Mucosa of descending colon (tissue), 3 donors: ENCODE data around the gene FGD4. TPM values are rescaled to one million over a fixed set of nuclear protein-coding genes. Genes with fewer than 3 reads are reported as not detected.
A peak's percentile ranks its signal among the peaks of the same experiment; 100 is the strongest.

Experiments
- ATAC-seq: fragments of 200-7000 bp; cut with Tn5 transposase; one replicate; pipeline ENCODE4 v1.9.1; 2020; ENCODE audit warnings: mild to moderate bottlenecking, moderate library complexity
- DNase-seq, 3 donors: peaks; one replicate each; pipeline ENCODE4 v3.0.0-alpha.2; 2020
- H3K36me3 ChIP-seq: fragments of 200-600 bp; one replicate; pipeline ENCODE4 v1.8.0; 2021; ENCODE audit warnings: low read depth, mild to moderate bottlenecking
- H3K4me1 ChIP-seq: fragments of 200-600 bp; one replicate; pipeline ENCODE4 v1.8.0; 2021; ENCODE audit warnings: low read depth, mild to moderate bottlenecking
- H3K4me3 ChIP-seq: fragments of 200-600 bp; one replicate; pipeline ENCODE4 v1.8.0; 2021; ENCODE audit warnings: mild to moderate bottlenecking
- H3K9me3 ChIP-seq: fragments of 200-600 bp; one replicate; pipeline ENCODE4 v1.8.0; 2021; ENCODE audit warnings: mild to moderate bottlenecking
- CTCF ChIP-seq: fragments of 200-600 bp; IDR thresholded peaks from one replicate; pipeline ENCODE4 v1.8.0; 2022; ENCODE audit warnings: antibody characterized with exemption, mild to moderate bottlenecking
- intact Hi-C, 2 donors: fragments of 100-400 bp; cut with DNase I in 1 of 2; cut with micrococcal nuclease in 1 of 2; formaldehyde crosslinking; loops; one replicate each; pipeline versions ENCODE4 v1.11.0 to v1.11.1; 2022; cut with DNase I, micrococcal nuclease
- total RNA-seq, 3 donors: library from RNA; stranded (reverse); fragmentation: NEBNext Ultra II Directional in 2 of 3; extraction: Animal tissue kit (Norgen Biotek cat#: 25700) in 2 of 3; gene quantifications; one replicate each; pipeline versions ENCODE4 v1.2.1 to v1.2.4, GENCODE V29; 2021 to 2023
- donor health status: DM: no; HTN: no; CAD: no; lungs with moderate emphysema.
- donor health status: DM: no; HTN: no; CAD: no.
- donor health status: DM: no; HTN: yes; CAD: no.

Gene FGD4
- total RNA-seq, 3 donors from 2014 or later = 31.5 to 66.7 (median 51.7) TPM

GRCh38 chr12:32546272-32546671, 146.9 kb downstream of the FGD4 start:
- TF ChIP-seq CTCF = no peak
- H3K36me3 ChIP-seq = no peaks in the 10 kb centered on the region
- no peaks in the 10 kb centered on the region for H3K9me3 ChIP-seq
- no peak for ATAC-seq
- intact Hi-C loops = no loop called here
- H3K4me3 ChIP-seq = no peak overlapping the region
- DNase-seq = no peak
- H3K4me1 ChIP-seq = peaks cover 21% of the 10 kb centered on the region

- intact Hi-C loops = no loop called here
- DNase-seq (no peak), ATAC-seq (no peak)
- no peak overlapping the region for H3K4me3 ChIP-seq
- no peaks in the 10 kb centered on the region for H3K36me3 ChIP-seq
- peaks cover 10% of the 10 kb centered on the region for H3K4me1 ChIP-seq
- TF ChIP-seq CTCF = no peak
- H3K9me3 ChIP-seq = no peaks in the 10 kb centered on the region
These were observed 149.4 kb downstream of the FGD4 start for GRCh38 chr12:32548691-32549281.

- Histone ChIP-seq H3K36me3 (no peaks in the 10 kb centered on the region), H3K4me1 (peaks cover 10% of the 10 kb centered on the region), H3K9me3 (no peaks in the 10 kb centered on the region), H3K4me3 (no peak overlapping the region)
- DNase-seq = no peak
- TF ChIP-seq CTCF = no peak
- intact Hi-C loops = no loop called here
- peak; percentile 25 for ATAC-seq
These were observed 150.3 kb downstream of the FGD4 start for GRCh38 chr12:32549675-32550079.

GRCh38 chr12:32551058-32551457, 151.7 kb downstream of the FGD4 start:
- no peaks in the 10 kb centered on the region for H3K36me3 ChIP-seq
- intact Hi-C loops = no loop called here
- DNase-seq (no peak), ATAC-seq (no peak)
- H3K9me3 ChIP-seq = no peaks in the 10 kb centered on the region
- TF ChIP-seq CTCF = no peak
- H3K4me1 ChIP-seq = no peaks in the 10 kb centered on the region
- no peak overlapping the region for H3K4me3 ChIP-seq

- no peak for TF ChIP-seq CTCF
- Histone ChIP-seq H3K4me3 (no peak overlapping the region), H3K36me3 (no peaks in the 10 kb centered on the region), H3K9me3 (no peaks in the 10 kb centered on the region), H3K4me1 (peaks cover 4% of the 10 kb centered on the region)
- intact Hi-C loops = no loop called here
- no peak for DNase-seq
- peak; percentile 40 for ATAC-seq
These were observed 159.5 kb downstream of the FGD4 start for GRCh38 chr12:32558903-32559302.

GRCh38 chr12:32559434-32559833, 160.1 kb downstream of the FGD4 start:
- Histone ChIP-seq H3K36me3 (no peaks in the 10 kb centered on the region), H3K4me1 (peaks cover 4% of the 10 kb centered on the region), H3K4me3 (no peak overlapping the region), H3K9me3 (no peaks in the 10 kb centered on the region)
- no peak for TF ChIP-seq CTCF
- DNase-seq (no peak), ATAC-seq (no peak)
- intact Hi-C loops = no loop called here
